HL-60 (cell line): ENCODE measurements around the gene EMX2.

Experiments used
- DNase-seq, 2 experiments: peaks; one replicate each; pipeline ENCODE4 v3.0.0-alpha.2; 2010 to 2020; ENCODE audit warnings: low read depth in 1 of 2, low spot score in 1 of 2
- H3K27ac ChIP-seq: fragments of 250-450 bp; sonication (Bioruptor Pico); replicated peaks from 2 replicates; pipeline ENCODE4 v1.5.1; 2020; ENCODE audit warnings: mild to moderate bottlenecking, moderate library complexity
- H3K27me3 ChIP-seq: fragments of 250-450 bp; sonication (Bioruptor Pico); 2 replicates; pipeline ENCODE4 v1.5.1; 2021; ENCODE audit warnings: mild to moderate bottlenecking, moderate library complexity; ENCODE audit not compliant: insufficient read depth, poor library complexity, severe bottlenecking
- H3K4me3 ChIP-seq: replicated peaks from 2 replicates; pipeline ENCODE4 v1.5.1; 2011; ENCODE audit warnings: mild to moderate bottlenecking, control low read depth, low read length; ENCODE audit not compliant: insufficient read depth
- CTCF ChIP-seq: IDR thresholded peaks from one replicate; pipeline ENCODE4 v1.5.1; 2011; ENCODE audit warnings: low read length, control low read depth, inconsistent platforms; ENCODE audit not compliant: insufficient read depth
- GABPA ChIP-seq: IDR thresholded peaks from 2 replicates; pipeline ENCODE4 v1.6.1; 2012; ENCODE audit warnings: low read depth
- POLR2AphosphoS5 ChIP-seq: IDR thresholded peaks from 2 replicates; pipeline ENCODE4 v1.6.1; 2012; ENCODE audit warnings: low read depth
- REST ChIP-seq: IDR thresholded peaks from 2 replicates; pipeline ENCODE4 v1.6.1; 2012; ENCODE audit warnings: low read depth; ENCODE audit not compliant: insufficient replicate concordance
- SPI1 ChIP-seq: IDR thresholded peaks from 2 replicates; pipeline ENCODE4 v1.6.1; 2012; ENCODE audit warnings: low read depth, mild to moderate bottlenecking, borderline replicate concordance

Gene EMX2

GRCh38 chr10:117541909-117542705 lies 439 bp upstream of the EMX2 start:
- H3K27ac ChIP-seq: no peak overlapping the region
- H3K4me3 ChIP-seq: no peak overlapping the region
- peaks cover 80% of the 10 kb centered on the region for H3K27me3 ChIP-seq
- no peak for DNase-seq
- TF ChIP-seq CTCF: no peak
- no peak for TF ChIP-seq POLR2AphosphoS5
- TF ChIP-seq GABPA: no peak
- TF ChIP-seq REST: no peak
- no peak for TF ChIP-seq SPI1

- no peak overlapping the region for H3K4me3 ChIP-seq
- H3K27ac ChIP-seq: no peak overlapping the region
- H3K27me3 ChIP-seq: peaks cover 83% of the 10 kb centered on the region
- TF ChIP-seq CTCF: no peak
- no peak for TF ChIP-seq SPI1
- TF ChIP-seq GABPA: no peak
- TF ChIP-seq POLR2AphosphoS5: no peak
- no peak for DNase-seq
Measured at GRCh38 chr10:117543225-117544003, 868 bp downstream of the EMX2 start.

- H3K27me3 ChIP-seq: peaks cover 81% of the 10 kb centered on the region
- TF ChIP-seq REST: no peak
- no peak for TF ChIP-seq GABPA
- TF ChIP-seq SPI1: no peak
- no peak for TF ChIP-seq CTCF
- no peak for TF ChIP-seq POLR2AphosphoS5
- no peak overlapping the region for H3K27ac ChIP-seq
- H3K4me3 ChIP-seq: no peak overlapping the region
- no peak for DNase-seq
Measured at GRCh38 chr10:117544004-117544701, 1.6 kb downstream of the EMX2 start.
